Urinary bladder (tissue), 4 donors: ENCODE data around the gene ADAMTS6. TPM values are rescaled to one million over a fixed set of nuclear protein-coding genes. Genes with fewer than 3 reads are reported as not detected.

ENCODE experiments used
- DNase-seq: peaks from one replicate; pipeline ENCODE4 v3.0.0-alpha.2; 2015; ENCODE audit errors: extremely low spot score
- H3K27ac ChIP-seq: one replicate; pipeline ENCODE4 v1.5.1; 2013; ENCODE audit warnings: low read depth, mild to moderate bottlenecking, moderate library complexity
- H3K36me3 ChIP-seq: one replicate; pipeline ENCODE4 v1.6.1; 2013; ENCODE audit warnings: mild to moderate bottlenecking, moderate library complexity; ENCODE audit not compliant: insufficient read depth
- H3K4me1 ChIP-seq: one replicate; pipeline ENCODE4 v1.6.1; 2013; ENCODE audit warnings: mild to moderate bottlenecking, moderate library complexity; ENCODE audit not compliant: insufficient read depth
- H3K4me3 ChIP-seq: one replicate; pipeline ENCODE4 v1.5.1; 2013; ENCODE audit warnings: low read depth, low read length
- WGBS: extraction: QIAGEN DNeasy Blood & Tissue Kit; methylation state at CpG from one replicate; pipeline ENCODE4 v1.1.7; 2013; 5-methylcytosine and 5-hydroxymethylcytosine counted together
- polyA plus RNA-seq: library from polyadenylated mRNA; stranded (reverse); fragments of 200-250 nt; gene quantifications from one replicate; pipeline ENCODE4 v1.2.3, GENCODE V29; 2013
- total RNA-seq: library from RNA; depleted of rRNA; stranded (reverse); fragments of >200 nt; gene quantifications from one replicate; pipeline ENCODE4 v1.2.3, GENCODE V29; 2014
- donor health status: healthy with polysubstance abuse.
- donor health status: healthy.

The ADAMTS6 gene
- total and polyA plus RNA-seq, 2 donors = 2.6 to 23.1 TPM

GRCh38 chr5:65213921-65214525 is 267.7 kb downstream of the ADAMTS6 start:
- no peak for DNase-seq
- 87% methylated on average over 6 of the region's 6 CpGs for WGBS
- H3K36me3 ChIP-seq = no peaks in the 10 kb centered on the region

GRCh38 chr5:65209341-65209740 is 272.4 kb downstream of the ADAMTS6 start:
- no peak for DNase-seq
- H3K27ac ChIP-seq = no peak overlapping the region
- H3K36me3 ChIP-seq = no peaks in the 10 kb centered on the region
- no peaks in the 10 kb centered on the region for H3K4me1 ChIP-seq
- H3K4me3 ChIP-seq = no peak overlapping the region

More at GRCh38 chr5:65213921-65214525, 267.7 kb downstream of the ADAMTS6 start:
- no peak overlapping the region for H3K27ac ChIP-seq
- H3K4me1 ChIP-seq = no peaks in the 10 kb centered on the region
- H3K4me3 ChIP-seq = no peak overlapping the region

GRCh38 chr5:65204966-65205365 is 276.8 kb downstream of the ADAMTS6 start:
- Histone ChIP-seq H3K4me3 (no peak overlapping the region), H3K27ac (no peak overlapping the region), H3K36me3 (no peaks in the 10 kb centered on the region), H3K4me1 (no peaks in the 10 kb centered on the region)
- no peak for DNase-seq
- 88% methylated on average over 3 of the region's 3 CpGs for WGBS

GRCh38 chr5:65203746-65204145 is 278.0 kb downstream of the ADAMTS6 start:
- WGBS = 73% methylated on average over 1 of the region's 1 CpG
- no peak for DNase-seq
- no peaks in the 10 kb centered on the region for H3K36me3 ChIP-seq
- H3K4me3 ChIP-seq = no peak overlapping the region
- H3K27ac ChIP-seq = no peak overlapping the region
- H3K4me1 ChIP-seq = no peaks in the 10 kb centered on the region

GRCh38 chr5:65199993-65200675 is 281.6 kb downstream of the ADAMTS6 start:
- Histone ChIP-seq H3K36me3 (no peaks in the 10 kb centered on the region), H3K4me1 (no peaks in the 10 kb centered on the region), H3K27ac (no peak overlapping the region), H3K4me3 (no peak overlapping the region)
- WGBS = 15% methylated on average over 3 of the region's 3 CpGs
- no peak for DNase-seq

- Histone ChIP-seq H3K4me3 (no peak overlapping the region), H3K4me1 (no peaks in the 10 kb centered on the region), H3K36me3 (no peaks in the 10 kb centered on the region), H3K27ac (no peak overlapping the region)
- DNase-seq = no peak
- WGBS = 72% methylated on average over 3 of the region's 3 CpGs
These were observed 283.1 kb downstream of the ADAMTS6 start for GRCh38 chr5:65198456-65199120.

GRCh38 chr5:65197531-65198455 is 283.9 kb downstream of the ADAMTS6 start:
- 75% methylated on average over 5 of the region's 5 CpGs for WGBS
- no peaks in the 10 kb centered on the region for H3K36me3 ChIP-seq
- no peak overlapping the region for H3K4me3 ChIP-seq
- no peak for DNase-seq
- H3K27ac ChIP-seq = no peak overlapping the region
- no peaks in the 10 kb centered on the region for H3K4me1 ChIP-seq

- WGBS = 93% methylated on average over 2 of the region's 2 CpGs
- Histone ChIP-seq H3K4me1 (no peaks in the 10 kb centered on the region), H3K4me3 (no peak overlapping the region), H3K27ac (no peak overlapping the region), H3K36me3 (no peaks in the 10 kb centered on the region)
- DNase-seq = no peak
These were observed 286.8 kb downstream of the ADAMTS6 start for GRCh38 chr5:65194871-65195270.

- H3K27ac ChIP-seq = no peak overlapping the region
- H3K4me1 ChIP-seq = no peaks in the 10 kb centered on the region
- H3K4me3 ChIP-seq = no peak overlapping the region
- no peak for DNase-seq
- 75% methylated on average over 1 of the region's 1 CpG for WGBS
- no peaks in the 10 kb centered on the region for H3K36me3 ChIP-seq
These were observed 289.4 kb downstream of the ADAMTS6 start for GRCh38 chr5:65192331-65192730.

GRCh38 chr5:65191554-65192135 is 290.1 kb downstream of the ADAMTS6 start:
- H3K36me3 ChIP-seq = no peaks in the 10 kb centered on the region
- no peak for DNase-seq
- H3K4me1 ChIP-seq = no peaks in the 10 kb centered on the region
- H3K27ac ChIP-seq = no peak overlapping the region
- H3K4me3 ChIP-seq = no peak overlapping the region

- WGBS = 65% methylated on average over 3 of the region's 3 CpGs
- no peaks in the 10 kb centered on the region for H3K4me1 ChIP-seq
- no peak overlapping the region for H3K27ac ChIP-seq
- no peaks in the 10 kb centered on the region for H3K36me3 ChIP-seq
- no peak for DNase-seq
- no peak overlapping the region for H3K4me3 ChIP-seq
These were observed 291.2 kb downstream of the ADAMTS6 start for GRCh38 chr5:65190328-65191053.

GRCh38 chr5:65186646-65187227 is 295.0 kb downstream of the ADAMTS6 start:
- no peak overlapping the region for H3K4me3 ChIP-seq
- no peaks in the 10 kb centered on the region for H3K36me3 ChIP-seq
- H3K27ac ChIP-seq = no peak overlapping the region
- DNase-seq = no peak
- 82% methylated on average over 2 of the region's 2 CpGs for WGBS
- no peaks in the 10 kb centered on the region for H3K4me1 ChIP-seq
